HepG2 (cell line): ENCODE measurements around the gene GALNT9. TPM values are rescaled to one million over a fixed set of nuclear protein-coding genes. Genes with fewer than 3 reads are reported as not detected.

Experiments used
- ATAC-seq: fragments of 200-7000 bp; cut with Tn5 transposase; 3 replicates; pipeline ENCODE4 v1.9.1; 2020; ENCODE audit warnings: mild to moderate bottlenecking, moderate library complexity
- BruUV-seq: library from RNA; stranded (reverse); fragments of 400-500 nt; replicated peaks from 2 replicates; lab custom pipeline; 2021; lab: Mats Ljungman, UMichigan
- CTCF ChIA-PET: fragments of 300-600 bp; formaldehyde crosslinking; extraction: SDS; loops from one replicate; lab custom pipeline; 2021; ENCODE audit warnings: low total read pairs, inconsistent platforms, low intra/inter-chr PET ratio; lab: Yijun Ruan, JAX
- POLR2A ChIA-PET: fragments of 350-600 bp; sonication (Branson Sonifier 250); formaldehyde crosslinking; loops from one replicate; lab custom pipeline; 2020; ENCODE audit warnings: antibody characterized with exemption, inconsistent platforms; lab: Yijun Ruan, JAX
- DNase-seq: peaks from one replicate; pipeline ENCODE4 v3.0.0-alpha.2; 2015; ENCODE audit warnings: low spot score
- FAIRE-seq: peaks from 3 replicates; lab custom pipeline; 2011; peaks lifted over from hg19 to GRCh38; lab: Jason Lieb, UNC
- H2AFZ ChIP-seq: one replicate; pipeline ENCODE4 v1.6.1; 2011; ENCODE audit warnings: low read length, inconsistent platforms
- H3K27ac ChIP-seq: fragments of 300-600 bp; 3 replicates; pipeline ENCODE4 v1.8.0; 2011; ENCODE audit warnings: mixed run types, mild to moderate bottlenecking, mixed read lengths, low read length, inconsistent platforms; ENCODE audit not compliant: insufficient read depth; ENCODE audit errors: extremely low read length
- H3K27me3 ChIP-seq, 2 experiments: fragments of 200-600 bp in 1 of 2; 2 replicates in 1 of 2; 3 replicates in 1 of 2; pipeline versions ENCODE4 v1.6.0 to v1.8.0; 2011; ENCODE audit warnings: low read length in 2 of 2, mild to moderate bottlenecking in 2 of 2, moderate library complexity in 2 of 2, inconsistent platforms in 1 of 2; ENCODE audit not compliant: insufficient read depth in 2 of 2, control insufficient read depth in 1 of 2
- H3K36me3 ChIP-seq, 2 experiments: fragments of 200-600 bp in 1 of 2; replicated peaks in 1 of 2; 2 replicates in 1 of 2; 3 replicates in 1 of 2; pipeline versions ENCODE4 v1.5.1 to v1.8.0; 2011; ENCODE audit warnings: low read length in 2 of 2, inconsistent platforms in 1 of 2; ENCODE audit not compliant: insufficient read depth in 2 of 2, control insufficient read depth in 1 of 2
- H3K4me1 ChIP-seq: 2 replicates; pipeline ENCODE4 v1.5.1; 2012; ENCODE audit warnings: low read length, inconsistent platforms; ENCODE audit not compliant: insufficient read depth
- H3K4me2 ChIP-seq: 2 replicates; pipeline ENCODE4 v1.6.0; 2011; ENCODE audit warnings: low read depth, low read length, inconsistent platforms
- H3K4me3 ChIP-seq, 3 experiments: fragments of 200-600 bp in 1 of 3; sonication (generic), shearing (Covaris generic) in 1 of 3; replicated peaks in 1 of 3; 2 replicates each; pipeline ENCODE4 v1.5.1; 2011 to 2016; ENCODE audit warnings: low read length in 3 of 3, inconsistent platforms in 2 of 3, low read depth in 2 of 3, mild to moderate bottlenecking in 2 of 3, control low read depth in 1 of 3, mixed read lengths in 1 of 3; ENCODE audit not compliant: insufficient read depth in 1 of 3
- H3K79me2 ChIP-seq: one replicate; pipeline ENCODE4 v1.6.1; 2011; ENCODE audit warnings: low read length, inconsistent platforms; ENCODE audit not compliant: insufficient read depth
- H3K9ac ChIP-seq: 2 replicates; pipeline ENCODE4 v1.6.0; 2011; ENCODE audit warnings: mild to moderate bottlenecking, low read depth, low read length, inconsistent platforms; ENCODE audit not compliant: insufficient read depth
- H3K9me3 ChIP-seq: 2 replicates; pipeline ENCODE4 v1.5.1; 2012; ENCODE audit warnings: mild to moderate bottlenecking, low read length
- H4K20me1 ChIP-seq: 2 replicates; pipeline ENCODE4 v1.6.0; 2011; ENCODE audit warnings: inconsistent platforms, mild to moderate bottlenecking, low read length, moderate library complexity; ENCODE audit not compliant: insufficient read depth
- ATF2 ChIP-seq: sonication (generic); formaldehyde crosslinking; IDR thresholded peaks from 2 replicates; pipeline ENCODE4 v1.4.0; 2020; ENCODE audit warnings: missing genetic modification reagents
- ESRRA ChIP-seq: sonication (generic); formaldehyde crosslinking; IDR thresholded peaks from 2 replicates; pipeline ENCODE4 v1.5.1; 2020; ENCODE audit warnings: mild to moderate bottlenecking, low read depth, missing genetic modification reagents
- FOXP1 ChIP-seq, 2 experiments: fragments of 450-650 bp in 1 of 2; IDR thresholded peaks; 2 replicates each; pipeline ENCODE4 v1.6.1; 2017 to 2018; ENCODE audit warnings: antibody characterized with exemption in 1 of 2
- LRRFIP1 ChIP-seq: sonication (generic); formaldehyde crosslinking; conservative IDR thresholded peaks from 2 replicates; pipeline ENCODE4 v1.4.0; 2020; ENCODE audit warnings: missing genetic modification reagents
- MAFF ChIP-seq: IDR thresholded peaks from 2 replicates; pipeline ENCODE4 v1.6.1; 2011; ENCODE audit warnings: low read depth, low read length, improper control_type of control experiment
- MBD4 ChIP-seq: IDR thresholded peaks from 2 replicates; pipeline ENCODE4 v1.6.1; 2012; ENCODE audit warnings: low read length, inconsistent platforms, borderline replicate concordance
- RBM22 ChIP-seq: fragments of 200-400 bp; formaldehyde crosslinking; optimal IDR thresholded peaks from 2 replicates; pipeline ENCODE3; 2017; ENCODE audit warnings: mild to moderate bottlenecking, low read length, moderate library complexity
- SAP130 ChIP-seq: IDR thresholded peaks from 2 replicates; pipeline ENCODE4 v1.6.1; 2016; ENCODE audit warnings: low read depth
- TEAD3 ChIP-seq: optimal IDR thresholded peaks from 2 replicates; pipeline ENCODE3; 2016; ENCODE audit warnings: borderline replicate concordance
- U2AF1 ChIP-seq: fragments of 200-400 bp; formaldehyde crosslinking; optimal IDR thresholded peaks from 2 replicates; pipeline ENCODE3; 2017; ENCODE audit warnings: mild to moderate bottlenecking, low read depth, low read length
- ZNF383 ChIP-seq: sonication (generic); formaldehyde crosslinking; IDR thresholded peaks from 2 replicates; pipeline ENCODE4 v1.4.0; 2020; ENCODE audit warnings: missing genetic modification reagents, mild to moderate bottlenecking, borderline replicate concordance
- ZNF709 ChIP-seq: sonication (generic); formaldehyde crosslinking; IDR thresholded peaks from 2 replicates; pipeline ENCODE4 v1.5.0; 2020; ENCODE audit warnings: mild to moderate bottlenecking, missing genetic modification reagents
- ZNF770 ChIP-seq: sonication (generic); formaldehyde crosslinking; IDR thresholded peaks from 2 replicates; pipeline ENCODE4 v1.5.0; 2020; ENCODE audit warnings: mild to moderate bottlenecking, missing genetic modification reagents
- ZSCAN5A ChIP-seq: sonication (generic); formaldehyde crosslinking; IDR thresholded peaks from 2 replicates; pipeline ENCODE4 v1.8.0; 2022; ENCODE audit warnings: mild to moderate bottlenecking, missing genetic modification reagents, borderline replicate concordance
- WGBS: methylation state at CpG from one replicate; pipeline ENCODE4 v1.1.6; 2017; ENCODE audit warnings: low lambda C conversion rate; 5-methylcytosine and 5-hydroxymethylcytosine counted together
- in situ Hi-C: cut with HindIII; loops from 2 replicates; pipeline ENCODE4 v1.10.0; 2017; ENCODE audit warnings: low pct_unique_long_range_greater_than_20kb; ENCODE audit not compliant: extremely low pct_ligation_motif_present
- intact Hi-C: fragments of 100-400 bp; cut with micrococcal nuclease; formaldehyde crosslinking; loops from one replicate; pipeline ENCODE4 v1.10.0; 2022; ENCODE audit not compliant: unreplicated experiment
- polyA plus RNA-seq, 8 experiments: library from polyadenylated mRNA; depleted of rRNA in 3 of 8; stranded (reverse) in 7 of 8; unstranded in 1 of 8; fragments of >200 nt; fragmentation: Illumina TruSeq in 4 of 8; extraction: Trizol in 4 of 8; gene quantifications; 2 replicates each; pipeline versions ENCODE4 v1.2.1 to v1.2.3, GENCODE V29; 2011 to 2016; ENCODE audit warnings: low read depth in 4 of 8, missing spikeins in 1 of 8, mixed read lengths in 1 of 8; ENCODE audit not compliant: insufficient read depth in 1 of 8
- total RNA-seq, 5 experiments: library from RNA; depleted of rRNA; stranded (reverse); fragments of >200 nt; fragmentation: Illumina TruSeq; extraction: Trizol; gene quantifications; 2 replicates each; pipeline ENCODE4 v1.2.3, GENCODE V29; 2016; ENCODE audit warnings: low read depth in 1 of 5

Gene GALNT9
- total and polyA plus RNA-seq, 2 of the 13 experiments (the other 11 are each of a cell fraction or from before 2014, with no cell fraction given): 0.04 TPM; not detected in 1

GRCh38 chr12:132317233-132317938 is 12.0 kb downstream of the GALNT9 start (continued):
- TF ChIP-seq ZNF383 (CRISPR knock-in tag) (no peak), ESRRA (CRISPR knock-in tag) (no peak), TEAD3 (CRISPR knock-in tag) (no peak), RBM22 (no peak), SAP130 (CRISPR knock-in tag) (no peak)

GRCh38 chr12:132316497-132317232 is 12.7 kb downstream of the GALNT9 start:
- H3K4me1 ChIP-seq: no peaks in the 10 kb centered on the region
- no peaks in the 10 kb centered on the region for H3K79me2 ChIP-seq
- H3K4me2 ChIP-seq: no peak overlapping the region
- H4K20me1 ChIP-seq: peaks cover 4% of the 10 kb centered on the region; the same call in 1 of the 2 replicates
- FAIRE-seq (no peak), ATAC-seq (no peak), DNase-seq (no peak)
- no peak overlapping the region for H3K9ac ChIP-seq
- ChIA-PET POLR2A (no interaction called here), CTCF (interaction anchor here (0.6 kb wide), 1 partner anchor 27 kb away, joined by 3 read pairs; no protein-coding TSS in a partner anchor)
- no TSS peak for BruUV-seq
- intact Hi-C loops: no loop called here
- no peak overlapping the region for H3K27ac ChIP-seq
- in situ Hi-C loops: no loop called here
- peaks cover 3% of the 10 kb centered on the region; the same call in 1 of the 2 replicates for H3K9me3 ChIP-seq
- no peaks in the 10 kb centered on the region for H3K36me3 ChIP-seq
- H3K4me3 ChIP-seq: no peak overlapping the region
- no peak overlapping the region for H2AFZ ChIP-seq
- H3K27me3 ChIP-seq: peaks cover 24 to 71% of the 10 kb centered on the region in 2 experiments; a peak in 4 of 5 replicates
- 7% methylated on average over 17 of the region's 17 CpGs for WGBS
- TF ChIP-seq MAFF (no peak), FOXP1 (IDR thresholded peaks at IDR 0.05) (no peak), FOXP1 (CRISPR knock-in tag; IDR thresholded peaks at IDR 0.05) (no peak), ZNF770 (CRISPR knock-in tag) (no peak), U2AF1 (no peak), ATF2 (CRISPR knock-in tag) (no peak), LRRFIP1 (no peak), MBD4 (no peak), ZSCAN5A (CRISPR knock-in tag) (no peak), ZNF709 (CRISPR knock-in tag) (no peak)
